ENCODE results near the gene TUBG2. TPM values are rescaled to one million over a fixed set of nuclear protein-coding genes. Genes with fewer than 3 reads are reported as not detected.

Gene TUBG2
- total RNA-seq, 1 experiment from 2014 or later, result 20.9 TPM

DNA sequence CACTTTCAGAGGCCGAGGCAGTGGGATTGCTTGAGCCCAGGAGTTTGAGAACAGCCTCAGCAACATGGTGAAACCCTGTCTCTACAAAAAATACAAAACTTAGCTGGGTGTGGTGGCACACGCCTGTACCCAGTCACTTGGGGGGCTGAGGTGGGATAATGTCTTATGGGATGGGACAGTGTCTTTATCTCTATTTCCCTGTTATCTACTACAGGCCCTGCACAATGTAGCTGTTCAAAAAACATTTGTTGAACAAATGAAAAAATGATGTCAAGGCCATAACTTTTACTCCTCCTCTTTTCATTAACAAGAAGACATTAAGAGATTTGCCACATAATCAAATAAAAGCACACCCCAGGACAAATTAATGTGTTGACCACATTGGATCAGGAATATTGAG, 35.8 kb upstream of the TUBG2 start:
- no peaks in the 10 kb centered on the region for H3K9me2 ChIP-seq (ENCODE audit: insufficient read depth)
- no peak for DNase-seq (ENCODE audit: low read depth, low spot score)
- ChIA-PET POLR2A (interaction anchor here (1.2 to 1.4 kb wide), 2 partner anchors 14 to 36 kb away, joined by 4 read pairs; partner anchors contain the start of genes RETREG3, TUBG1 and TUBG2), RAD21 (ENCODE audit: low non-redundant PET in 1 of 2, low total read pairs in 2 of 2, uncharacterized antibody in 2 of 2, unreplicated experiment in 2 of 2) (no interaction called here), CTCF (interaction anchor here (0.9 to 1.4 kb wide), 2 partner anchors 51 to 56 kb away, joined by 3 to 4 read pairs; no protein-coding TSS in a partner anchor)
- H3K4me2 ChIP-seq (ENCODE audit: low read length), result no peak overlapping the region
- no peaks in the 10 kb centered on the region for H3K9me3 ChIP-seq (ENCODE audit: control insufficient read depth in 1 of 2, insufficient read depth in 1 of 2, low read depth in 1 of 2, low read length in 2 of 2)
- no peak for ATAC-seq
- peaks cover 22 to 33% of the 10 kb centered on the region in 2 experiments for H3K4me1 ChIP-seq (ENCODE audit: control insufficient read depth in 1 of 2, insufficient read depth in 2 of 2, low read length in 2 of 2)
- no peak overlapping the region for H2AFZ ChIP-seq (ENCODE audit: low read depth, low read length, poor library complexity, severe bottlenecking)
- H3K4me3 ChIP-seq (replicated peaks in 1 of 2; ENCODE audit: low read depth in 1 of 2, low read length in 2 of 2), result no peak overlapping the region
- peak overlapping the region; percentile 47; the same call in 1 of the 2 replicates for H3K27ac ChIP-seq (ENCODE audit: low read depth, low read length)
- no peaks in the 10 kb centered on the region for H3K27me3 ChIP-seq (ENCODE audit: insufficient read depth, low read length)
- no peak overlapping the region for H3K9ac ChIP-seq (ENCODE audit: low read length)
- no peaks in the 10 kb centered on the region for H3K79me2 ChIP-seq (ENCODE audit: insufficient read depth, low read length)
- no TSS peak for BruUV-seq (replicated peaks)
- intact Hi-C loops (cut with micrococcal nuclease), result loop anchor here (5.0 kb wide), 2 partner anchors 34 to 54 kb away; partner anchors contain the start of genes PLEKHH3 and TUBG2
- no peak for TF ChIP-seq CEBPB (IDR thresholded peaks at IDR 0.05; ENCODE audit: low read depth)
- no peaks in the 10 kb centered on the region for H4K20me1 ChIP-seq (ENCODE audit: insufficient read depth)
- H3K36me3 ChIP-seq (ENCODE audit: control insufficient read depth in 1 of 2, insufficient read depth in 2 of 2, low read length in 2 of 2), result no peaks in the 10 kb centered on the region

DNA sequence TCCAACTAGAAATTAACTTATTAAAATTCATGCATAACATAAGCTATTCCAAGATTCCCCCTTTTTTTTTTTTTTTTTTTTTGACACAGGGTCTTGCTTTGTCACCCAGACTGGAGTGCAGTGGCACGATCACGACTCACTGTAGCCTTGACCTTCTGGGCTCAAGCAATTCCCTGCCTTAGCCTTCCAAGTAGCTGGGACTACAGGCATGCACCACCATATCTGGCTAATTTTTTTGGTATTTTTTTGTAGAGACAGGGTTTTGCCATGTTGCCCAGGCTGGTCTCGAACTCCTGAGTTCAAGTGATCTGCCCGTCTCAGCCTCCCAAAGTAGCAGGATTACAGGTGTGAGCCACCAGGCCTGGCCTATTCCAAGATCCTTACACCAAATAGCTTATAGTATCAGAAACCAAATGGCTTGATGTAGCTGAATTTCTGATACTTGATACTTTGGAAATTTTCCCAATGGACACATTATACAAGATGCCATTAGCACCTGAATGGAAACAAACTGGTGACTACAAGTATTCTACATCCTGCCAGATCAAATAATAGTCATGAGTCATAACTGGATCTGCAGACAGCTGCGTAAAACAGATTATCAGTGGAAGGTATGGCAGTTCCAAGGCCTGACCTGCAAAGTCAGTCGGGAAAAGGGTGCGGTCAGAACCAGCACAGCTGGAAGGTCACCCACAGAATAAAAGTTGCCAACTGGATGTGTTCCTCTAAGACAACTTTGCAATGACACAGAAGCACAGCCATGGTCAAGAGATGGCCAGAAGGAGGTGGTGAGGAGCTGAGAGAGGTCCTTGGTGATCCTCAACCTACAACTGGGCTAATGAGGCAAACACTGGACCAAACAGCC, 35.1 kb upstream of the TUBG2 start:
- RAD21 ChIA-PET (ENCODE audit: low non-redundant PET in 1 of 2, low total read pairs in 2 of 2, uncharacterized antibody in 2 of 2, unreplicated experiment in 2 of 2), result interaction anchor here (0.9 to 1.0 kb wide), 2 partner anchors 15 to 37 kb away, joined by 3 read pairs; partner anchors contain the start of genes RETREG3 (in 1 of the 2) and TUBG1 (in 1 of the 2)
- Histone ChIP-seq H2AFZ (ENCODE audit: low read depth, low read length, poor library complexity, severe bottlenecking) (no peak overlapping the region), H3K4me1 (ENCODE audit: control insufficient read depth in 1 of 2, insufficient read depth in 2 of 2, low read length in 2 of 2) (peaks cover 15 to 26% of the 10 kb centered on the region in 2 experiments), H3K9ac (ENCODE audit: low read length) (no peak overlapping the region), H3K27ac (ENCODE audit: low read depth, low read length) (peak overlapping the region; percentile 47), H4K20me1 (ENCODE audit: insufficient read depth) (no peaks in the 10 kb centered on the region), H3K9me3 (ENCODE audit: control insufficient read depth in 1 of 2, insufficient read depth in 1 of 2, low read depth in 1 of 2, low read length in 2 of 2) (no peaks in the 10 kb centered on the region), H3K4me2 (ENCODE audit: low read length) (peak overlapping the region; percentile 59), H3K36me3 (ENCODE audit: control insufficient read depth in 1 of 2, insufficient read depth in 2 of 2, low read length in 2 of 2) (no peaks in the 10 kb centered on the region), H3K79me2 (ENCODE audit: insufficient read depth, low read length) (no peaks in the 10 kb centered on the region), H3K27me3 (ENCODE audit: insufficient read depth, low read length) (no peaks in the 10 kb centered on the region), H3K9me2 (ENCODE audit: insufficient read depth) (no peaks in the 10 kb centered on the region), H3K4me3 (replicated peaks in 1 of 2; ENCODE audit: low read depth in 1 of 2, low read length in 2 of 2) (peak overlapping the region in 1 of 2 experiments; percentile 13; a peak in 1 of 4 replicates)
- peak; percentile 56 for DNase-seq (ENCODE audit: low read depth, low spot score)
- CTCF ChIA-PET, result interaction anchor here (0.6 to 1.4 kb wide), 6 partner anchors 15 to 140 kb away, joined by 3 to 5 read pairs (median 4); partner anchors contain the start of genes PLEKHH3, RETREG3 and TUBG1
- peak; percentile 82 for ATAC-seq
- POLR2A ChIA-PET, result interaction anchor here (1.2 to 1.4 kb wide), 2 partner anchors 15 to 35 kb away, joined by 4 read pairs; partner anchors contain the start of genes RETREG3, TUBG1 and TUBG2
- BruUV-seq (replicated peaks), result no TSS peak
- intact Hi-C loops (cut with micrococcal nuclease), result loop anchor here (5.0 kb wide), 2 partner anchors 33 to 53 kb away; partner anchors contain the start of genes PLEKHH3 and TUBG2
- TF ChIP-seq, protein P1, sequence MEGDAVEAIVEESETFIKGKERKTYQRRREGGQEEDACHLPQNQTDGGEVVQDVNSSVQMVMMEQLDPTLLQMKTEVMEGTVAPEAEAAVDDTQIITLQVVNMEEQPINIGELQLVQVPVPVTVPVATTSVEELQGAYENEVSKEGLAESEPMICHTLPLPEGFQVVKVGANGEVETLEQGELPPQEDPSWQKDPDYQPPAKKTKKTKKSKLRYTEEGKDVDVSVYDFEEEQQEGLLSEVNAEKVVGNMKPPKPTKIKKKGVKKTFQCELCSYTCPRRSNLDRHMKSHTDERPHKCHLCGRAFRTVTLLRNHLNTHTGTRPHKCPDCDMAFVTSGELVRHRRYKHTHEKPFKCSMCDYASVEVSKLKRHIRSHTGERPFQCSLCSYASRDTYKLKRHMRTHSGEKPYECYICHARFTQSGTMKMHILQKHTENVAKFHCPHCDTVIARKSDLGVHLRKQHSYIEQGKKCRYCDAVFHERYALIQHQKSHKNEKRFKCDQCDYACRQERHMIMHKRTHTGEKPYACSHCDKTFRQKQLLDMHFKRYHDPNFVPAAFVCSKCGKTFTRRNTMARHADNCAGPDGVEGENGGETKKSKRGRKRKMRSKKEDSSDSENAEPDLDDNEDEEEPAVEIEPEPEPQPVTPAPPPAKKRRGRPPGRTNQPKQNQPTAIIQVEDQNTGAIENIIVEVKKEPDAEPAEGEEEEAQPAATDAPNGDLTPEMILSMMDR (IDR thresholded peaks at IDR 0.05 in 2 of 3, conservative IDR thresholded peaks at IDR 0.05 in 1 of 3; ENCODE audit: borderline replicate concordance in 1 of 3, insufficient read depth in 1 of 3, low read depth in 2 of 3, low read length in 2 of 3), result peak; percentile 25 to 49 (median 42); a peak in 4 of 6 replicates
- TF ChIP-seq JUND (IDR thresholded peaks at IDR 0.05) (peak; percentile 77), SP1 (IDR thresholded peaks at IDR 0.05; ENCODE audit: low read depth) (peak; percentile 77), ZFX (IDR thresholded peaks at IDR 0.05) (no peak), POLR2A (IDR thresholded peaks at IDR 0.05; ENCODE audit: borderline replicate concordance, extremely low read depth, insufficient read depth, insufficient read length) (no peak), ZNF274 (IDR thresholded peaks at IDR 0.05; ENCODE audit: low read depth, low read length) (no peak), SIN3A (IDR thresholded peaks at IDR 0.05; ENCODE audit: low read depth) (no peak; the same call in 1 of the 2 replicates), POLR2AphosphoS5 (IDR thresholded peaks at IDR 0.05; ENCODE audit: low read depth, low read length) (no peak), CEBPB (IDR thresholded peaks at IDR 0.05; ENCODE audit: low read depth) (peak; percentile 42; the same call in 1 of the 2 replicates)
- TF ChIP-seq, protein P2, sequence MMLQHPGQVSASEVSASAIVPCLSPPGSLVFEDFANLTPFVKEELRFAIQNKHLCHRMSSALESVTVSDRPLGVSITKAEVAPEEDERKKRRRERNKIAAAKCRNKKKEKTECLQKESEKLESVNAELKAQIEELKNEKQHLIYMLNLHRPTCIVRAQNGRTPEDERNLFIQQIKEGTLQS (IDR thresholded peaks at IDR 0.05), result no peak
- TF ChIP-seq, protein P3, sequence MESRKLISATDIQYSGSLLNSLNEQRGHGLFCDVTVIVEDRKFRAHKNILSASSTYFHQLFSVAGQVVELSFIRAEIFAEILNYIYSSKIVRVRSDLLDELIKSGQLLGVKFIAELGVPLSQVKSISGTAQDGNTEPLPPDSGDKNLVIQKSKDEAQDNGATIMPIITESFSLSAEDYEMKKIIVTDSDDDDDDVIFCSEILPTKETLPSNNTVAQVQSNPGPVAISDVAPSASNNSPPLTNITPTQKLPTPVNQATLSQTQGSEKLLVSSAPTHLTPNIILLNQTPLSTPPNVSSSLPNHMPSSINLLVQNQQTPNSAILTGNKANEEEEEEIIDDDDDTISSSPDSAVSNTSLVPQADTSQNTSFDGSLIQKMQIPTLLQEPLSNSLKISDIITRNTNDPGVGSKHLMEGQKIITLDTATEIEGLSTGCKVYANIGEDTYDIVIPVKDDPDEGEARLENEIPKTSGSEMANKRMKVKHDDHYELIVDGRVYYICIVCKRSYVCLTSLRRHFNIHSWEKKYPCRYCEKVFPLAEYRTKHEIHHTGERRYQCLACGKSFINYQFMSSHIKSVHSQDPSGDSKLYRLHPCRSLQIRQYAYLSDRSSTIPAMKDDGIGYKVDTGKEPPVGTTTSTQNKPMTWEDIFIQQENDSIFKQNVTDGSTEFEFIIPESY (IDR thresholded peaks at IDR 0.05; ENCODE audit: extremely low read depth, insufficient replicate concordance, low read length), result no peak
